ENCODE measurements around the gene LRP10.

The LRP10 gene

GRCh38 chr14:22872033-22872832, 693 bp downstream of the LRP10 start:
- peaks cover 15% of the 10 kb centered on the region for H3K4me1 ChIP-seq (ENCODE audit: control insufficient read depth, insufficient read depth, low read length)
- peak overlapping the region; percentile 73 for H3K9ac ChIP-seq (ENCODE audit: low read length)
- no peaks in the 10 kb centered on the region for H3K9me3 ChIP-seq (ENCODE audit: control insufficient read depth, insufficient read depth, low read depth, low read length)
- H3K36me3 ChIP-seq (ENCODE audit: control insufficient read depth, insufficient read depth, low read length): peaks cover 24% of the 10 kb centered on the region; the same call in 1 of the 2 replicates
- peak overlapping the region; percentile 27; the same call in 1 of the 2 replicates for H3K27ac ChIP-seq (ENCODE audit: low read depth, low read length)
- no peaks in the 10 kb centered on the region for H3K27me3 ChIP-seq (ENCODE audit: control insufficient read depth, insufficient read depth, low read length)
- peak overlapping the region; percentile 68 for H3K4me3 ChIP-seq (ENCODE audit: low read depth, low read length)

- no peaks in the 10 kb centered on the region for H3K9me3 ChIP-seq (ENCODE audit: control insufficient read depth, insufficient read depth, low read depth, low read length)
- H3K9ac ChIP-seq (ENCODE audit: low read length): peak overlapping the region; percentile 46
- H3K36me3 ChIP-seq (ENCODE audit: control insufficient read depth, insufficient read depth, low read length): peaks cover 24% of the 10 kb centered on the region; the same call in 1 of the 2 replicates
- no peak overlapping the region for H3K27ac ChIP-seq (ENCODE audit: low read depth, low read length)
- no peaks in the 10 kb centered on the region for H3K27me3 ChIP-seq (ENCODE audit: control insufficient read depth, insufficient read depth, low read length)
- H3K4me1 ChIP-seq (ENCODE audit: control insufficient read depth, insufficient read depth, low read length): peaks cover 15% of the 10 kb centered on the region
- peak overlapping the region; percentile 68 for H3K4me3 ChIP-seq (ENCODE audit: low read depth, low read length)
These were observed 1.4 kb downstream of the LRP10 start for GRCh38 chr14:22872833-22873520.

GRCh38 chr14:22875003-22875747, 3.6 kb downstream of the LRP10 start:
- H3K4me1 ChIP-seq (ENCODE audit: control insufficient read depth, insufficient read depth, low read length): peaks cover 14% of the 10 kb centered on the region
- H3K36me3 ChIP-seq (ENCODE audit: control insufficient read depth, insufficient read depth, low read length): peaks cover 24% of the 10 kb centered on the region; the same call in 1 of the 2 replicates
- no peaks in the 10 kb centered on the region for H3K9me3 ChIP-seq (ENCODE audit: control insufficient read depth, insufficient read depth, low read depth, low read length)
- no peak overlapping the region for H3K27ac ChIP-seq (ENCODE audit: low read depth, low read length)
- H3K27me3 ChIP-seq (ENCODE audit: control insufficient read depth, insufficient read depth, low read length): no peaks in the 10 kb centered on the region
- no peak overlapping the region for H3K4me3 ChIP-seq (ENCODE audit: low read depth, low read length)
- no peak overlapping the region for H3K9ac ChIP-seq (ENCODE audit: low read length)

- H3K4me1 ChIP-seq (ENCODE audit: control insufficient read depth, insufficient read depth, low read length): peaks cover 7% of the 10 kb centered on the region
- no peak overlapping the region for H3K4me3 ChIP-seq (ENCODE audit: low read depth, low read length)
- no peaks in the 10 kb centered on the region for H3K27me3 ChIP-seq (ENCODE audit: control insufficient read depth, insufficient read depth, low read length)
- H3K27ac ChIP-seq (ENCODE audit: low read depth, low read length): no peak overlapping the region
- H3K9me3 ChIP-seq (ENCODE audit: control insufficient read depth, insufficient read depth, low read depth, low read length): no peaks in the 10 kb centered on the region
- H3K36me3 ChIP-seq (ENCODE audit: control insufficient read depth, insufficient read depth, low read length): peaks cover 24% of the 10 kb centered on the region; the same call in 1 of the 2 replicates
- H3K9ac ChIP-seq (ENCODE audit: low read length): no peak overlapping the region
These were observed 4.3 kb downstream of the LRP10 start for GRCh38 chr14:22875748-22876319.

- Histone ChIP-seq H3K9ac (ENCODE audit: low read length) (no peak overlapping the region), H3K9me3 (ENCODE audit: control insufficient read depth, insufficient read depth, low read depth, low read length) (no peaks in the 10 kb centered on the region), H3K27me3 (ENCODE audit: control insufficient read depth, insufficient read depth, low read length) (peaks cover 6% of the 10 kb centered on the region; the same call in 1 of the 2 replicates), H3K4me1 (ENCODE audit: control insufficient read depth, insufficient read depth, low read length) (peaks cover 5% of the 10 kb centered on the region; the same call in 1 of the 2 replicates), H3K36me3 (ENCODE audit: control insufficient read depth, insufficient read depth, low read length) (peaks cover 24% of the 10 kb centered on the region; the same call in 1 of the 2 replicates), H3K27ac (ENCODE audit: low read depth, low read length) (no peak overlapping the region), H3K4me3 (ENCODE audit: low read depth, low read length) (no peak overlapping the region)
These were observed 5.5 kb downstream of the LRP10 start for GRCh38 chr14:22877000-22877501.

- H3K27me3 ChIP-seq (ENCODE audit: control insufficient read depth, insufficient read depth, low read length): peaks cover 6% of the 10 kb centered on the region; the same call in 1 of the 2 replicates
- no peaks in the 10 kb centered on the region for H3K9me3 ChIP-seq (ENCODE audit: control insufficient read depth, insufficient read depth, low read depth, low read length)
- H3K9ac ChIP-seq (ENCODE audit: low read length): no peak overlapping the region
- no peak overlapping the region for H3K27ac ChIP-seq (ENCODE audit: low read depth, low read length)
- peaks cover 13% of the 10 kb centered on the region for H3K4me1 ChIP-seq (ENCODE audit: control insufficient read depth, insufficient read depth, low read length)
- H3K4me3 ChIP-seq (ENCODE audit: low read depth, low read length): no peak overlapping the region
- H3K36me3 ChIP-seq (ENCODE audit: control insufficient read depth, insufficient read depth, low read length): peaks cover 24% of the 10 kb centered on the region; the same call in 1 of the 2 replicates
These were observed 7.0 kb downstream of the LRP10 start for GRCh38 chr14:22878271-22879246.

- Histone ChIP-seq H3K4me3 (ENCODE audit: low read depth, low read length) (peak overlapping the region; percentile 53; the same call in 1 of the 2 replicates), H3K9me3 (ENCODE audit: control insufficient read depth, insufficient read depth, low read depth, low read length) (no peaks in the 10 kb centered on the region), H3K27ac (ENCODE audit: low read depth, low read length) (no peak overlapping the region), H3K4me1 (ENCODE audit: control insufficient read depth, insufficient read depth, low read length) (peaks cover 25% of the 10 kb centered on the region), H3K36me3 (ENCODE audit: control insufficient read depth, insufficient read depth, low read length) (0 out of 2 replicates have a peak, but pooled peaks cover under 1% of the 10 kb centered on the region), H3K9ac (ENCODE audit: low read length) (no peak overlapping the region), H3K27me3 (ENCODE audit: control insufficient read depth, insufficient read depth, low read length) (peaks cover 30% of the 10 kb centered on the region)
These were observed 10.5 kb downstream of the LRP10 start for GRCh38 chr14:22882064-22882463.

- Histone ChIP-seq H3K9ac (ENCODE audit: low read length) (no peak overlapping the region), H3K4me3 (ENCODE audit: low read depth, low read length) (peak overlapping the region; percentile 53), H3K4me1 (ENCODE audit: control insufficient read depth, insufficient read depth, low read length) (peaks cover 26% of the 10 kb centered on the region), H3K9me3 (ENCODE audit: control insufficient read depth, insufficient read depth, low read depth, low read length) (no peaks in the 10 kb centered on the region), H3K27me3 (ENCODE audit: control insufficient read depth, insufficient read depth, low read length) (peaks cover 30% of the 10 kb centered on the region), H3K27ac (ENCODE audit: low read depth, low read length) (no peak overlapping the region), H3K36me3 (ENCODE audit: control insufficient read depth, insufficient read depth, low read length) (no peaks in the 10 kb centered on the region)
These were observed 11.1 kb downstream of the LRP10 start for GRCh38 chr14:22882529-22883172.

- Histone ChIP-seq H3K27me3 (ENCODE audit: control insufficient read depth, insufficient read depth, low read length) (peaks cover 30% of the 10 kb centered on the region), H3K4me3 (ENCODE audit: low read depth, low read length) (peak within 1 kb of the TSS; percentile 53), H3K4me1 (ENCODE audit: control insufficient read depth, insufficient read depth, low read length) (peaks cover 29% of the 10 kb centered on the region), H3K27ac (ENCODE audit: low read depth, low read length) (no peak within 1 kb of the TSS), H3K9me3 (ENCODE audit: control insufficient read depth, insufficient read depth, low read depth, low read length) (no peaks in the 10 kb centered on the region), H3K36me3 (ENCODE audit: control insufficient read depth, insufficient read depth, low read length) (no peaks in the 10 kb centered on the region), H3K9ac (ENCODE audit: low read length) (peak within 1 kb of the TSS; percentile 48)
These were observed 11.8 kb downstream of the LRP10 start, which contains the start of gene REM2 for GRCh38 chr14:22883173-22883976. Gene REM2 (plus strand): TSS chr14:22883222. CDS start chr14:22883288, 66 bp downstream.
